ENCODE results near the gene HMGB2. TPM values are rescaled to one million over a fixed set of nuclear protein-coding genes. Genes with fewer than 3 reads are reported as not detected.
A peak's percentile ranks its signal among the peaks of the same experiment; 100 is the strongest.

HMGB2 gene
- total RNA-seq, 1 experiment from 2014 or later, result 259 TPM

DNA sequence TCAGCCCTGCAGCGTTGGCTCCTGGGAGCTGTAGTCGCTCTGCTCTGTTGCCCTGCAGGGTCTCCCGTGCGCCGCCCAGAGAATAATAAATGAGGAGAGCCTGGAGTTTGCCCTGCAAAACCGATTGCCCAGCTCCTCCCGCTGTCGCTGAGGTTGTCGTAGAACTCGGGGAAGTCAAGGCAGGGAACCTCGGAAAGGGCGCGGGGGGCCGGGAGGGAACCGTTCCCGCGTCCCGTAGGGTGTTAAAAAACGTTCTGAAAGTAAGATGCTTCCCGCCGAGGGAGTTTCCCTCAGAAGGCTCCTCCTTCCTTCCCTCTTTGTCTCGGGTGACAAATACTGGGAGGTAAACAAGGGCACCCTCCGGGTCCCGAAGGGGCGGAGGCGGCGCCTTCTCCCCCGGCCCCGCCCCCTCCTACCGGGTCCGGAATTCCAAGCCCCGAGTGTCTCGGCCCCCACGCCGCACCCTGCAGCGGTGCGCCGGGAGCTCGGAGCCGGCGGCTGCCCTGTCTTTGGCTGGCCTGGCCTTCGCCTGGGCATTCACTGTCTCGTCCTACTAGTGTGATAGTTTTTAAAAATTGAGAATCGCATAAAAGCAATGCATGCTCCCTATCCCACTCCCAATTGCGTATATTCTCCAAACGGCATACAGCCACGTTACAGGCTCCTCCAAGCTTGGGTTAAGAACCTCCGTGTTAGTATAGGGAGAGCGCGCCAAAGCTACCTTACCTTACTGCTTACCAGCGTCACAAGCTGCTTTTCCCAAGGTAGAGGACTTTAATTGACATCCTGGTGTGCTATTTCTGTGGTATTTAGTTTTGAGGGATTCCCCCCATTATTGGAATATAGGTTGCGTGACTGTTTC lies 964 bp upstream of the HMGB2 start:
- peak; percentile 93 for DNase-seq (ENCODE audit: low read depth)

GRCh38 chr4:173333658-173334084 lies 487 bp downstream of the HMGB2 start:
- DNase-seq (ENCODE audit: low read depth), result peak; percentile 35

- DNase-seq (ENCODE audit: low read depth), result no peak
These were observed 1.0 kb downstream of the HMGB2 start for GRCh38 chr4:173332963-173333657.

GRCh38 chr4:173332021-173332487 lies 2.1 kb downstream of the HMGB2 start:
- DNase-seq (ENCODE audit: low read depth), result peak; percentile 11

DNA sequence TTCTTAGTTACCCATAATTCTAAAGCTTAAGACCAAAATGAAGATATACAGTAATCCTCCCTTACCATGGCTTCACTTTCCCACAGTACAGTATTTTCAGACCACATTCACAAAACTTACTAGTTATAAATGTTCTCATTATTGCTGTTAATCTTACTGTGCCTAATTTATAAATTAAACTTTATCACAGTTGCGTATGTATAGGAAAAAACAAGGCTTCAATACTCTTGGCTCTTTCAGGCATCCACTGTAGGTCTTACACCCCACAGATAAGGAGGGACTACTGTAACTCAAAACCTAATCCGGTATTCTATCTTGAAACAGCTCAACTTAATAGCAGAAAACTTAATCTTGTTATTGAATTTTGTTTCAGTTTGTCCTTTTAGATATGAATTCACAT lies 3.6 kb downstream of the HMGB2 start:
- no peak for DNase-seq (ENCODE audit: low read depth)

DNA sequence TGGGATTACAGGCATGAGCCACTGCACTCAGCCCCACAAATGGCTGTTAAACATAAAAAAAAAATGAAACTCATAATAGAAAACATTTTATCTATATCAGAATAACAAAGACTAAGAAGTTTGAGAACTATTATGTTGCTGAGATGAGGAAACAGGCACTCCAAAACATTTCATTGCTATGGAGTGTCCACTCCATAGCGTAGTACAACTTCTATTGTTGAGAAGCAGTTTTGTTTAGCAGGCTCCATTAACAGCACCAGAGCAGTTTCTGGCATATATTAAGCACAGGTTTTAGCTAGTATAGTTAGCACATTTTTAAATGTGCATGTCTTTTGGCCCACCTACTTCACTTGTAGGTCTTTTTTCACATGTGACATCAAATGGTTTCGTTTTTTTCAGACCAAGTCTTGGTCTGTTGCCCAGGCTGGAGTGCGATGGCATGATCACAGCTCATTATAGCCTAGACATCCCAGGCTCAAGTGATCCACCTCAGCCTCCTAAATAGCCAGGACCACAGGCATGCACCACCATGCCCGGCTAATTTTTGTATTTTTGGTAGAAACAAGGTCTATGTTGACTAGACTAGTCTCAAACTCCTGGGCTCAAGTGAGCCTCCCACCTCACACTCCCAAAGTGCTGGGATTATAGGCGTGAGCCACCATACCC lies 5.8 kb downstream of the HMGB2 start:
- no peak for DNase-seq (ENCODE audit: low read depth)

DNA sequence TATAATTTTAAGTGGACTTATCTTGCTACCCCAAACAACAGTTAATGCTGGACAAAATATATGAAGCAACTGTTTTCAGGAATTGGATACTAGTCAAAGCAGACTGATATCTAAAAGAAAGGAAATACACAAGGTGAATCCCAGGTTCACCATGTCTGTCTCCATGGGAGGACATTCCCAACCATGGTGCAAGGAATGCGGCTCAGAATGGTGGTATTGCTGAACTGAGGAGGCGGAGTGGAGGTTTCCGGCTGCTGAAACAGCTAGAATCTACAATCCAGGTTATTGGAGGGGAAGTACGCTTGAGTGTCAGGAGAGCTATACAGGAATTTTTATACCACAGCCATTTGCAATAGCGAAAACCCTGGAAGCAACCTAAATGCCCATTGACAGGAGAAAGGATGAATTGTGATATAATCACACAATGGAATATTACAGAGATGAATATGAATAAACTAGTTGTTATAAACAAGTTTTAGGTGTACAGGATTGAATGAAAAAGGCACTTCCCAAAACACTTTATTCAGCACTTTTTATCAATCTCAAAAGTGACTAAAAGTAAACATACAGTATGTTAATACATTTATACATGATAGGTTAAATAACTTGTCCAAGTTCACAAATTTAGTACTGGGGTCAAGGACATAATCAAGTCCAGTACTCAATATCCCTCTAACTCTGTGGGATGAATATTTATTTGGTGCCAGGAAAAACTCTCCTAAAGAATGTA lies 9.0 kb downstream of the HMGB2 start:
- no peak for DNase-seq (ENCODE audit: low read depth)

DNA sequence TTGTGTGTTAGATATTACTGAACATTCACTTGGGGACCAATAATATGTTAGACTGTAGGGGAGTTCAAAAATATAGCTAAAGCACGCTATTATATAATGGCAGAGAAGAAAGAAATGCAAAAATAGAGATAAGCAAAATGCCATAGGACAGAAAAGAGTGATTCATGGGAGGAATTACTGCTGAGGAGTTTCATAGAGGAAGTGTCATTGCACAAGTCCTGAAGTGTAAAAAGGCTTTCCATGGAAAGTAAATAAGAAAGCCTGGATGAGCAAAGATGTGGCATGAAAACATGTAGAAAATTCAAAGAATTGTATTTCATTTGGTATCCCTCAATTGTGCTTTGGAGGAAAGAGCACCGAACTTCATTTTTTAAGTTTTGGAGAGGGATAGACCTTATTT lies 14.5 kb downstream of the HMGB2 start:
- DNase-seq (ENCODE audit: low read depth), result no peak

- peak; percentile 52 for DNase-seq (ENCODE audit: low read depth)
These were observed 15.4 kb downstream of the HMGB2 start for GRCh38 chr4:173318648-173319211.

DNA sequence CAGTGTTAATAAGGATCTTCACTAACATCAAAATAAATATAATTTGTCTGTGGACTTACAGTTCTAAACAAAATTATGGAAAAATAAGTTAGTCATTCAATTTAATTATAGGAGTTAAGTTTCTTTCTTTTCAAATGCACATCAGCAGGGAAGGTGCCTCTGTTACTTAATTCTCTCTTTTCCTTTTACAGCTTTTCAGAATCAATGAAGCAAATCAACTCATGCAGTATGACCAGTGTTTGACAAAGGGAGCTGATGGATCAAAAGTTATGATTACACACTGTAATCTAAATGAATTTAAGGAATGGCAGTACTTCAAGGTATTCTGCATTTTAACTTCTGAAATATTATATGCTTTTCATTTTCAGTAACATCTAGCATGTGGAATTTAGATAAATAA lies 15.9 kb downstream of the HMGB2 start:
- no peak for DNase-seq (ENCODE audit: low read depth)

GRCh38 chr4:173317004-173317403 lies 17.2 kb downstream of the HMGB2 start:
- DNase-seq (ENCODE audit: low read depth), result no peak

GRCh38 chr4:173316060-173316459 lies 18.1 kb downstream of the HMGB2 start:
- no peak for DNase-seq (ENCODE audit: low read depth)

GRCh38 chr4:173314715-173315114 lies 19.4 kb downstream of the HMGB2 start:
- DNase-seq (ENCODE audit: low read depth), result no peak

DNA sequence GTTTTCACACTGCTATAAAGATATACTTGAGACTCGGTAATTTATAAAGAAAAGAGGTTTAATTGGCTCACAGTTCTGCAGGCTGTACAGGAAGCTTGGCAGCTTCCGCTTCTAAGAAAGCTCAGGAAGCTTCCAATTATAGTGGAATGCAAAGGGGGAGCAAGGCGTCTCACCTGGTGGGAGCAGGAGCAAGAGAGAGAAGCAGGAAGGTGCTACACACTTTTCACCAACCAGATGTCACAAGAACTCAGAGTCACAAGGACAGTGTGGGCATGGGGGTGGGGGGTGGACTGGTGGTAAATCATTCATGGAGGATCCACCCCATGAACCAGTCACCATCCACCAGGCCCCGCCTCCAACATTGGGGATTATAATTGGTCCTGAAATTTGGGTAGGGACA lies 22.8 kb downstream of the HMGB2 start:
- no peak for DNase-seq (ENCODE audit: low read depth)

GRCh38 chr4:173307778-173308177 lies 26.4 kb downstream of the HMGB2 start:
- no peak for DNase-seq (ENCODE audit: low read depth)

- peak; percentile 39 for DNase-seq (ENCODE audit: low read depth)
These were observed 32.5 kb downstream of the HMGB2 start for GRCh38 chr4:173301518-173302201.

GRCh38 chr4:173294444-173294843 lies 39.7 kb downstream of the HMGB2 start:
- DNase-seq (ENCODE audit: low read depth), result no peak

DNA sequence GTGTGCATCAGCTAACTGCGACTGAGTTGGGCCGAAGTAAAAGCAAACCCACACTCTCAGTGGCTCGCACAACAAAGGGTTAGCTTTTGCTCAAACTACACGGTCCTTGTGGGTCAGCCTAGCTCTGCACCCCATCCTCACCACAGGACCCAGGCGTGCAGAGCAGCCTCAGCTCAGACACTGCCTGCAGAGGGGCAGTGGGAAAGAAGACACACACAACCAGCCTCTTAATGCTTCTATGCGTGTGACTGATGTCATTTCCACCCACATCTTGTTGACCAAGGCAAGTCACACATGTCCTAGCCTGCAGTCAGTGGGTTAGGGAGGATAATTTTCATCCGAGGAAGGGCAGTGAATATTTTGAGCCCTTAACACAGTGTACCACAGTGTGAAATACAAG lies 40.5 kb downstream of the HMGB2 start:
- no peak for DNase-seq (ENCODE audit: low read depth)

DNA sequence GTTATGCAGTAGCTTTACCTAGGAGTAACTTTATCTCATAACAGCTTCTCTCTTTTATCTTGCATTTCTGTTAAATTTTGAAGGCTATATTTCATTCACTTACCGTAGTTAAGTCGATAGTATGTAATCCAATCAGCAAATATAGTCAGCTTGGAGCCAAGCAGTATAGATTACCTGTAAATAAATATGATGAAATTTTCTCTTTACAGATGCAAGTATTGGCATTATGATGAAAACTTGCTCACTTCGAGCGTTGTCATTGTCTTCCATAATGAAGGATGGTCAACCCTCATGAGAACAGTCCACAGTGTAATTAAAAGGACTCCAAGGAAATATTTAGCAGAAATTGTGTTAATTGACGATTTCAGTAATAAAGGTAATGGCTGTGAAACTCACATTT lies 42.3 kb downstream of the HMGB2 start:
- DNase-seq (ENCODE audit: low read depth), result no peak

GRCh38 chr4:173289353-173289727 lies 44.8 kb downstream of the HMGB2 start:
- no peak for DNase-seq (ENCODE audit: low read depth)

Data from RPMI7951 (cell line).